Ectodermal cell (in vitro differentiated cells): ENCODE results near the gene XYLT1.

ENCODE experiments used
- H3K27ac ChIP-seq: 2 replicates; pipeline ENCODE4 v1.7.0; 2013; ENCODE audit warnings: mild to moderate bottlenecking, low read depth, low read length; ENCODE audit not compliant: insufficient read depth, poor library complexity, severe bottlenecking
- H3K27me3 ChIP-seq: 2 replicates; pipeline ENCODE4 v1.7.0; 2013; ENCODE audit warnings: mild to moderate bottlenecking, low read length; ENCODE audit not compliant: insufficient read depth, control insufficient read depth, poor library complexity, severe bottlenecking
- H3K36me3 ChIP-seq: one replicate; pipeline ENCODE4 v1.7.0; 2013; ENCODE audit warnings: low read length; ENCODE audit not compliant: control insufficient read depth, insufficient read depth
- H3K4me1 ChIP-seq: one replicate; pipeline ENCODE4 v1.7.0; 2013; ENCODE audit warnings: low read length; ENCODE audit not compliant: control insufficient read depth, insufficient read depth
- H3K4me3 ChIP-seq: 2 replicates; pipeline ENCODE4 v1.7.0; 2013; ENCODE audit warnings: low read depth, low read length, control low read depth; ENCODE audit not compliant: insufficient read depth
- H3K9me3 ChIP-seq: 2 replicates; pipeline ENCODE4 v1.7.0; 2013; ENCODE audit warnings: mild to moderate bottlenecking, low read length, moderate library complexity; ENCODE audit not compliant: control insufficient read depth
- WGBS, 2 experiments: methylation state at CpG; one replicate each; pipeline ENCODE4 v1.1.7; 2013; ENCODE audit warnings: missing lambda C conversion rate in 2 of 2; 5-methylcytosine and 5-hydroxymethylcytosine counted together

Gene XYLT1

DNA sequence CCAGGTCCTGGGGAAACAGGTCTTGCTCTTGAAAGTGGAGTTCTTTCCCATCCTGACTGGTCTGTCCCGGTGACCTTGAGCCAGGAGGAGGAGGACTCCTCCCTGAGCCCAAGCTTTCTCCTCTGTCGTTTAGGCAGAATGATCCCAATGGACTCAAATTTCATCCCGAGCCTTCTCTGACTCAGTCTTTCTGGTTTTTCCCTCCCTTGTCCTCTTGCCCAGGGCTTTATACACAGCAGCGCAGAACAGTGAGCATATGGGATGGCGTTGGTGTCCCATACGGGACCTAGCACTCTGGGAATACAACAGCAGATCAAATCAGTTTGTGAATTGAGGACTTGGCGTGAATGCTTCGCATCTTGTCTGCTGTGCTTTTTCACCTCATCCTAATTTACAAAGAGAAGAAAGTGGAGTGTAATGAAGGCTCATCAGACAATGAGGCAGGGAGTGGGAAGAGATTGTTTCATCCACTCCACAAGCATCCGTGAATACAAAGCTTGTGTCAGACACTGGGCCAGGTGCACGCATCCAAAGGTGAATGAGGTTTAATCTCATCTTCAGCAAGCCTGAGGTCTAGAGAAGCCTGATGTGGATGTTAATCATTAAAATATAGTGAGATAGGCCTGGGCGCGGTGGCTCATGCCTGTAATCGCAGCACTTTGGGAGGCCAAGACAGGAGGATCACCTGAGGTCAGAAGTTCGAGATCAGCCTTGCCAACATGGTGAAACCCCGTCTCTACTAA lies 1.1 kb upstream of the XYLT1 start:
- peak overlapping the region; percentile 52 for H3K4me3 ChIP-seq
- 83 to 84% methylated on average over 15 of the region's 15 CpGs for WGBS, 2 experiments

DNA sequence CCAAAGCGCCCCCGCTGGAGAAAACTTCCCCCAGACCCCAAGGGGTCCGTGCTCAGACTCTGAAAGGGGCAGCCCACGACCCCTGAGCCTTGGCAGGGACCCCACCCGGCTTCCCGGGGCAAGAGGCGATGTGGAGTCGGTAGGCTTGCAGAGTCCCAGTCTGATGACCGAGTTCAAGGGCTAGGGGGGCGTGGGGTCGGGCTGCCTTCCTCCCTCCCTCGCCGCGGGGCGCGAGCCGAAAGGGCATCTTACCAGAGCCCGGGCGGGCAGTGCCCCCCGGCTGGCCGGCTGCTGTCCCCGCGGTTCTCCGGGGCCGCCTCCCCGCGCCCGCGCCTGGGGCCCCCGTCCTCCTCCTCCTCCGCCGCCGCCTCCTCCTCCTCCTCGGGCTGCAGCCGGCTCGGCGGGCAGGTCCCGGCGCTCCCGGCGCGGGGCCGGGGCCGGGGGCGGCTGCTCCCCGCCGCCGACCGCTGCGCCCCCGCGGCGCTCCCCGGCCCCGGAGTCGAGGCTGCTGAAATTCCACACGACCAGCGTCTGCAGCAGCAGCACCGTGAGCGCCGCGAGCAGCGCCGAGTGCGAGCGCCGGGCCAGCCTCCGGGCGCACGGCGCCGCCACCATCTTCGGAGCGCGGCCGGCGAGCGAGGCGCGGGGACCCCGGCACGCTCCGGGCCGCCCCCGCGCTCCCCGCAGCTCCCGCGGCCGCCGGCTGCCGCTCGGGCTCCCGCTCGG lies 415 bp downstream of the XYLT1 start:
- Histone ChIP-seq H3K9me3 (no peaks in the 10 kb centered on the region), H3K4me3 (peak overlapping the region; percentile 52), H3K4me1 (peaks cover 37% of the 10 kb centered on the region), H3K27ac (no peak overlapping the region), H3K27me3 (peaks cover 29% of the 10 kb centered on the region), H3K36me3 (no peaks in the 10 kb centered on the region)
- 0% methylated on average over 89 to 93 of the region's 95 CpGs for WGBS, 2 experiments

More for the DNA sequence above, 1.1 kb upstream of the XYLT1 start:
- peaks cover 29% of the 10 kb centered on the region for H3K27me3 ChIP-seq
- no peak overlapping the region for H3K27ac ChIP-seq
- H3K4me1 ChIP-seq = peaks cover 37% of the 10 kb centered on the region
- H3K9me3 ChIP-seq = no peaks in the 10 kb centered on the region
- H3K36me3 ChIP-seq = no peaks in the 10 kb centered on the region

DNA sequence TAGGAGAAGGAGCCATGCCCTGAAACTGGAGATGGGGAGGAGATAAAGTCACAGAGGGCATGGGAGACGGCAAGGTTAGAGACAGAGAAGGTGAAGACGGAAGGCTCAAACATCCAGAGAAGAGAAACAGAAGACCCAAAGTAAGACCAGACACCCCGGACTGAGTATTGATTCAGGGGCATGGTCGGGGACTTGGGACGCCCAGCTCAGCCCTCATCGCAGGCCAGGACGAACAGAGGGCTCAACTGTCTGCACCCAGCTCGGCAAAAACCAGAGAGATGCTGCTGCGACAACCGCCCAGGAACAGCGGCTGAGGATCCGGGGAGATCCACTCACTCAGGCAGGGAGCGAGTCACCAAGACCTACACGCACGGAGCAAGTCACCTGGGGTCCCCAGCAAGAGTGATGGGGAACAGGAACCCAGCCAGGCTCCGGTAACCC lies 999 bp downstream of the XYLT1 start:
- no peak overlapping the region for H3K27ac ChIP-seq
- H3K4me1 ChIP-seq = peaks cover 35% of the 10 kb centered on the region
- H3K9me3 ChIP-seq = no peaks in the 10 kb centered on the region
- H3K27me3 ChIP-seq = peaks cover 29% of the 10 kb centered on the region
- peak overlapping the region; percentile 52 for H3K4me3 ChIP-seq
- 1 to 2% methylated on average over 16 of the region's 16 CpGs for whole genome bisulfite sequencing, 2 experiments
- no peaks in the 10 kb centered on the region for H3K36me3 ChIP-seq

DNA sequence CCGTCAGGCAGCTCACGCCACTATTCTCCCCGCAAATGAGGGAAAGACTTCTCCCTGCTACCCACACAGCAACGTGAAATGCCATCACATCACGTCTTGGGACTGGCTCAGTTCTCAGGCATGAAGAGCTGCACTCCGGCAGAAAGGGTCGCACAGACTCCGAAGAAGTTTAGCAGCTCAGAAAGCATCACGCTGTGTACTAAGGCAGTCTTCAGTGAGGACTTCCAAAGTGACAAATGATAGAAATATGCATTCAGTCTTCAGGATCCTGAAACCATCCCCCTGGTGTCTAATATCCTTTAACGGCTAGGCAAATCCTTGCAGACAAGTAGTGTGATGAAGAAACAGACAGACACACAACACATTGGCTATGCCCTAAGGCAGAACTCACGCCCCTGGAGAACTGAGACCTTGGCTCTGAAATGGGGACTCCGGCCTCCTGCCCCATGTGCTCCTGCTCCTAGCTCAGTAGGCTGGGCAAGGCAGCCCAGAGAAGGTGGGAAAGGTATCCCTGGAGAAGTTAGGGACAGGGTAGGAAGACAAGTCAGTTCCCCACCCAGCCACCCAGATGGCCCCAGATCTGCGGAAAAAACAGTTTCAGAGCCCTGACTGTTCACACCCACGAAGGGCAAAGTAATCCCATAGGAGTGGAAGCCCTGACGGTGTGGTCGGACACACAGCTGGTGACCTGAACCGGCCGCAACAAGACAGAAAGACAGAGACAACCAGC lies 1.6 kb downstream of the XYLT1 start:
- peak overlapping the region; percentile 52 for H3K4me3 ChIP-seq
- WGBS, 2 experiments = 30 to 34% methylated on average over 18 of the region's 18 CpGs
- peaks cover 29% of the 10 kb centered on the region for H3K4me1 ChIP-seq
- H3K36me3 ChIP-seq = no peaks in the 10 kb centered on the region
- no peak overlapping the region for H3K27ac ChIP-seq
- peaks cover 29% of the 10 kb centered on the region for H3K27me3 ChIP-seq
- no peaks in the 10 kb centered on the region for H3K9me3 ChIP-seq

DNA sequence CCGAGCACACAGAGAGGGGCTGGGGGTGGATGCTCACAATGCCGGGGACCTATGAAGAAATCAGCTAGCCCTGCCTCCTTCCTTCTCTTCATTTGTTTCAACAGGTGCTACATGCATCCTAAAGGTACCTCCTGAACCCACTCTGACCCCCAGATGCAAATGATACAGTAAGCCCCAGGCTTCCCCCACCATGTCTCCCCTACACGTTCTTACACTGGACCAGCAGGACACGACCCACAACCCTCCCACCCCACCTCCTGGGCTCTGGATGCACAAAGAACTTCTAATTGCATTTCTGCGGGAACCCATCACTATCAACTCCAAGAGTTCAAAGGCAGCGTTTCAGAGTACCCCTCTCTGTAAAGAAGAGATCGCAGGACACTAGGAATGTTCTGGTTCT lies 2.1 kb downstream of the XYLT1 start:
- 34 to 37% methylated on average over 7 of the region's 7 CpGs for WGBS, 2 experiments

DNA sequence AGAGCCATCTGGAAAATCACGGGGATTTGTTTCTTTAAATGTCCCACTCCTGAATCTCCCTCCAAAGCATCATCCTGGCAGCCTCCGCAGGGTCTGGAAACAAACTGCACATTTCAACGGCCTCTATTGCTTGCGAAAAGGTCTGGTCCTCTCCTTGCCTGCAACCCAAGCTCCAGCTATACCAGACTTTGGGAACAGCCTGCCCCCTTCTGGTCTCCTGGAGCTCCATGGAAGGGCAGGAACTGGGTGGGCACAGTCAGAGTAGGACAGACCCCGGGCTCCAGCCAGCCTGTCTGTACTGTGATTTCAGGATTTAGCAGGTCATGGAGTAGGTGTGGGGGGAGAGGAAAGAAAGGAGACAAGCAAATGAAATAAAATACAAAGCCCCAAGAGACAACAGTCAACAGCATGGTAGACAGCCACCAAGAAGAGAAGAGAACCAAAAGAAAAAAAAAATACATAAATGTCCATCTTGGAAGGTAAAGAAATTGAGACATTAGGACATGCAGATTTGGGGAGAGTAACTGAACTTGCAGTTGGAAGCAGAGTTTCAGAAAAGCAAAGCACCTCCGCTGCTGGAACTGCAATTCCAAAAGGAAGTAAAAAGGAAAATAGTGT lies 2.7 kb downstream of the XYLT1 start:
- Histone ChIP-seq H3K9me3 (no peaks in the 10 kb centered on the region), H3K4me3 (no peak overlapping the region), H3K27me3 (peaks cover 29% of the 10 kb centered on the region), H3K36me3 (no peaks in the 10 kb centered on the region), H3K27ac (no peak overlapping the region), H3K4me1 (peaks cover 26% of the 10 kb centered on the region)
- WGBS, 2 experiments = 34 to 39% methylated on average over 6 of the region's 6 CpGs

More for the DNA sequence above, 2.1 kb downstream of the XYLT1 start:
- Histone ChIP-seq H3K4me3 (peak overlapping the region; percentile 52), H3K27me3 (peaks cover 29% of the 10 kb centered on the region), H3K36me3 (no peaks in the 10 kb centered on the region), H3K9me3 (no peaks in the 10 kb centered on the region), H3K27ac (no peak overlapping the region), H3K4me1 (peaks cover 26% of the 10 kb centered on the region)

DNA sequence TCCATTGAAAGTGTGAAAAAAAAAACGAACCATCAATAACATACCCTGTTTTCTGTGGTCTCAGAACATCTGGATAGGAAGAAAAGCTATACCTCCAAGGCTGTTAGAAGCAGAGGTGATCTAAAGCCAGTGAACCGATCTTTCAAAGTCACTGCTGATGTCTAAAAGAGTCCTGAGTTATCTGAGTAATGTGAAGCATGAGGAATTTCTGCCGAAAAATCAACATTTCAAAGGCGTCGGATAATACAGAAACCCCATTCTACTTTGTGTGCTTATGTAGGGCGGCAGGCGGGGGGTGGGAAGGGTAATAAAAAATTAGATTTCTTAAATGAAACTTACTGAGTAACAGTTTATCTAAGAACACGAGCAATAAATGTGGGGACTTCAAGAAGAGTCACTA lies 3.9 kb downstream of the XYLT1 start:
- WGBS, 2 experiments = 62 to 65% methylated on average over 8 of the region's 8 CpGs
- Histone ChIP-seq H3K4me3 (no peak overlapping the region), H3K27ac (no peak overlapping the region), H3K9me3 (no peaks in the 10 kb centered on the region), H3K36me3 (no peaks in the 10 kb centered on the region), H3K27me3 (peaks cover 29% of the 10 kb centered on the region), H3K4me1 (peaks cover 26% of the 10 kb centered on the region)

DNA sequence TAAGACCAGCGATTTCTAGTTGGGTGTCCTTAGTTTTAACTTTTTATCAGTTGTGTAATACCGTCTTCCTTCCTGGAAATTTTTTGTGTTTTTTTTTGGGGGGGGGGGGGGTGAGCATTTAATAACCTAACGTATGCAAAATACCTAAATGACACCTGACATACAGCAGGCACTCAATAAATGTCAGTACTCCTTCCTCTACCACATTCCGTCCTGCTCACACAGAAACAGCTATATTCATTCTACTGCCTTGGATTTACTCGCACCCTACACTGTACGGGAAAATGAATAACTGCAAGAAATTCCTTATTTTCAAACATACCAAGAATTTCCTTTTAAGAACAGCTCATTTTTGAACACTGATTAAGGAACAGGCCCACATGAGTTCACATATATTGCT lies 5.3 kb downstream of the XYLT1 start:
- no peaks in the 10 kb centered on the region for H3K36me3 ChIP-seq
- H3K4me1 ChIP-seq = peaks cover 24% of the 10 kb centered on the region
- no peak overlapping the region for H3K27ac ChIP-seq
- H3K27me3 ChIP-seq = peaks cover 23% of the 10 kb centered on the region
- no peaks in the 10 kb centered on the region for H3K9me3 ChIP-seq
- no peak overlapping the region for H3K4me3 ChIP-seq
- WGBS, 2 experiments = 86 to 91% methylated on average over 5 to 6 of the region's 6 CpGs

DNA sequence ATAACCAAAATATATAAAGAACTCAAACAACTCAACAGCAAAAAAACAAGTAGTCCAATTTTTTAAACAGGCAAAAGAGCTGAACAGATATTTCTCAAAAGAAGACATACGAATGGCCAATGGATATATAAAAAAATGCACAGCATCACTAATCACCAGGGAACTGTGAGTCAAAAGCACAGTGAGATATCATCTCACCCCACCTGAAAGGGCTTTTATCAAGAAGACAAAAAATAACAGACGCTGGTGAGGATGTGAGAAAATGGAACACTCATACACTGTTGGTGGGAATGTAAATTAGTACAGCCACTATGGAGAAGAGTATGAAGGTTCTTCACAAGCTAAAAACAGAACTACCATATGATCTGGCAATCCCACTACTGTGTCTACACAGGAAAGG lies 7.4 kb downstream of the XYLT1 start:
- 93 to 94% methylated on average over 2 of the region's 2 CpGs for WGBS, 2 experiments
- peaks cover 4% of the 10 kb centered on the region for H3K27me3 ChIP-seq
- no peak overlapping the region for H3K4me3 ChIP-seq
- H3K9me3 ChIP-seq = no peaks in the 10 kb centered on the region
- H3K36me3 ChIP-seq = no peaks in the 10 kb centered on the region
- peaks cover 14% of the 10 kb centered on the region for H3K4me1 ChIP-seq
- no peak overlapping the region for H3K27ac ChIP-seq
